NOMO-1 (cell line): ENCODE data around the gene OR2H1.
A peak's percentile ranks its signal among the peaks of the same experiment; 100 is the strongest.
"Not testable (repeated sequence)": the region's sequence is repeated elsewhere in the genome, so short reads cannot be mapped to it uniquely, and the experiment has no call there.

Source experiments
- DNase-seq, 2 experiments: peaks; one replicate each; lab custom pipeline; 2025; ENCODE audit not compliant: unreplicated experiment in 2 of 2; lab: John Stamatoyannopoulos, UW

Gene OR2H1

DNA sequence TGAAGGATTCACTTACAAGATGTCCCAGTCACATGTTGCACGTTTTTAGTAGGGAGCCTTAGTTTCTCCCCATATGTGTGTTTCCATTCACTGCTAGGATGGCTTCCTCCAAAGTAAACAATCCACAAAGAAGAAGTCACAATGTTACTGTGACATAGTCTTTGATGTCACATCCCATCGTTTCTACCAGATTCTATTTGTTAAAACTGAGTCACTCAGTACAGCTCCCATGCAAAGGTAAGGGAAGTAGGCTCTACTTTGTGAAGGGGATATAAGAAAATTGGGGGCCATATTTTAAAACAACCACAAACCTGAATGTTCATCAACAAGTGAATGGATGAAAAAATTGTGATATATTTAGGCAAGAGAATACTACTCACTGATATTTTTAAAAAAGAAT is at the start of gene OR2H1, which contains the start of gene OR11A1:
Gene OR2H1 (plus strand): TSS at position 185 of the 400 bp plus-strand sequence. CDS start 4,615 bp downstream, outside the sequence.
Gene OR11A1 (minus strand): TSS at position 101 of the 400 bp plus-strand sequence. CDS start 29,430 bp downstream, outside the sequence.
- no peak for DNase-seq

DNA sequence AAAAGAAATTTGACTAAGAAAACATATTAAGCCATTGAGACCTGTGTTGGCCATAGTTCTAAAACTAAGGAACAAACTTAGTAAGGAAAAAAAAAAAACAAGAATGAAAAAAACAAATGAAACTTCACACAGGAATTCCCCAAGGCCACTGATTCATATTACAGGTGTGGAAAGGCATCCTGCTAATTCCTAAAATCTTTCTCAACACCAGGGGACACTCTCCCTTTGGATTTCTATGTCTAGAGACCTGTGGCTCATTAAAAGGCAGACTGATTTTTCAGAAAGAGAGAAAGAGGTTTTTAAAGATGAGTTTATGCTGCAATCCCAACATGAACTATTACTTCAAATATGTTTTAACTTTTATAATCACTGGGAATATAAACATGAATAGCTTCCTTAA is 42.4 kb upstream of the OR2H1 start, which contains the start of gene OR12D1:
Gene OR12D1 (plus strand): TSS at position 341 of the 400 bp plus-strand sequence.
- no peak for DNase-seq

DNA sequence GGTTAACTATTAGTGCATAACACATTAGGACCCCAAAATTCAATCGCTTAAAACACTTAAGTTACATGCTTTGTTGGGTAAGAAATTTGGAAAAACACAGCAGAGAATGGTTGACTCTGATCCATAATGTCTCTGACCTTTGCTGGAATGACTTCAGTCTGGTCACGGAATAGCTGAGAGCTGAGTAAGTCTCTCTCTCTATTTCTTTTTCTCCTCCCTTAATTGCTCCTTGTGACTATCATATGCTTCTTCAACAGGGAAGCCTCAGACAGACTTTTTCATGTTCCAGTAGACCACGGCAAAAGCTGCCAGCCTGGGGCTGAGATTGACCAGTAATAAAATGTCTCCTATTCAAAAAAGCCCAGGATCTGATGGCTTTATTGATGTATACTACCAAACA is 37.4 kb upstream of the OR2H1 start:
- DNase-seq, result no peak

DNA sequence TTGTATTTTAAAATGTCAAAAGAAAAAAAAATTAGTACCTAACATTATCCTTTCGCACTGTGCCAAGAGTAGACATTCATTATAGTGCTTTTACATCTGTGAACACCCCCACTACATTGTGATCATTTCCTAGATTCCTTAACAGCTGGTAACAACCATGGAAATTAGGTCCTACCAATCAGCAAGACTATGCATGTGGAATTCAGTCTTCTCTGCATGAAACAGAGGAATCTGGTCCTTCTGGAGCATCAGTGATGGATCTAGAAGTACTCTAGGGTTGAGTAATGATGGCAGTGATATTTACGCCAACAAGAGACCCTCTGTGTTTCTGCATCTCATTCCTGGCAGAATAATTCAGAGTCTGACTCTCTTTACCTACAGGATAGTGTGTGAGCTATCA is 32.8 kb upstream of the OR2H1 start:
- no peak for DNase-seq

DNA sequence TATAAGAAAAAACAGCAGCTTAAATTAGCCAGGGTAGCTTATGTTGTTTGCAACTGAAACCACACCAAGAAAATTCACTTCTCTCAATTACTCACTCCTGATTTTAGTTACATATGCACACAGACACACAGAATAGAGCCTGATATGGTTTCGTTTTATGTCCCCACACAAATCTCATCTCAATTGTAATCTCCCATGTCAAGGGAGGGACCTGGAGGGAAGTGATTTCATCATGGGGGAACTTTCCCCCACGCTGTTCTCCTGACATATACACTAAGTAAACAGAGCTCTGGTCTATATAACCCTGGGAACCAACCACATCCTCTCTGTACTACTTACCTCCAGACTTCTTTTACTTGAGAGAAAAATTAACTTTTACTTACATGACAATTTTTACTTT is 32.4 kb upstream of the OR2H1 start:
- DNase-seq, result no peak

DNA sequence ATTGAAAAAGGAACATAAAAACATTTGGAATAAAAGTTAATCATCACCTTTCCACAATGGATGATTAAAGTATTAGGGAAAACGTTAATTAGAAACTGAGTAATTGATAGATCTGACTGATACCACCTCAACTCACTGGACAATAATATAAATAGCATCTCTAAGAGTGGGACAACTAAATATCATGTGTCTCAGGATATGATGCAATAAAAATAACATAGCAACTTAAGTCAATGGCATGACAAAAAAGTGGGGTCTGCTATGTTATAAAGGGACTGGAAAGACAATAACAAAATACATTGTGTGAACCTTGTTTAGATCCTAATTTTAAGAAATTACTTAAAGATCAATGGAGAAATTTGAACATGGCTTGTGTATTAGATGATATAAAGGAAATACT is 31.9 kb upstream of the OR2H1 start:
- DNase-seq, result no peak

DNA sequence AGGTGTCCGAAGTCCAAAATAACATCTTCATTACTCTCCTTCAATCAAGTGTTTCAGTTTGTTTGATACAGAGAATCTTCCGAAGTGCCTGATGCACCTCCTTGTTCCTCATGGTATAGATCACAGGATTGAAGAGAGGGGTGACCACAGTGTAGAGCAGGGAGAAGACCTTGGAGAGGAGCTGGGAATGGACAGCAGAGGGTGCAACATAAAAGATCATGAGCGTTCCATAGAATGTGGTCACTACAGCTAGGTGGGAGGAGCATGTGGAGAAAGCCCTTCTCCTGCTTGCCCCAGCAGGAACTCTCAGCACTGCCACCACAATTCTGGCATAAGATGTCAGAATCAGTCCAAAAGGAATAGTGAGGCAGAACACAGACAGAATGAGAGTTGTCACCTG is 30.3 kb upstream of the OR2H1 start:
- DNase-seq, result no peak

DNA sequence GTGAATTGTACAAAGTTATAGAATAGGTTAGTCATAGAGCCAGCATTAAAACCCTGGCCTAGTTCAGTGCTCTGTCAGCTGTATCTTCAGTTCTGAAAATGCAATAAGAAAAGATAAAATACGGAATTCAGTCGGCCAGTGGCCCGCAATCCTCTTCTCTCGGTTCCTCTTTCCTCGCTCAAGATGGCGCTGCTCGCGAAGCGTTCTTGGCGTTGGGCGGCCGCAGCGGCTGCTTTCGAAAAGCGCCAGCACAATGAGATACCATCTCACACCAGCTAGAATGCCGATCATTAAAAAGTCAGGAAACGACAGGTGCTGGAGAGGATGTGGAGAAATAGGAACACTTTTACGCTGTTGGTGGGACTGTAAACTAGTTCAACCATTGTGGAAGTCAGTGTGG is 20.2 kb upstream of the OR2H1 start:
- DNase-seq, result peak in 1 of 2 experiments; percentile 3

DNA sequence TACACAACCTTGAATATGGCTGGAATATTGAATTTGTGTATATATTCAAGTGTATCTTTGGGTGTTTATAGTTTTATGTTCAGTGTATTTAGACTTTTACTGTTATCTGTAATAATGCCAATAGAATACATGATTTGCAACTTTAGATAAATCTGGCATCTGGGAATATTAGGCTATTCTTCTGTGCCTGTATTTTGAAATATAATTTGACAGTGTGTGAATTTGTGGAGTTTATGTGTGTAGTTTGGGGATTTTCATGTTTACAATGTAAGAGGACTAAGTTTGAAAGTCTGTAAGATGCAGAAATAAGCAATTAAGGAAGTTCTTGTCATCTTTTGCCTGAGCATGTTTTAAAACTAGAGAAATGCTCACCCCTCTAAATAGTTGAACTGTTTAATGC is 17.9 kb upstream of the OR2H1 start, which contains the start of gene OR10C1:
Gene OR10C1 (plus strand): TSS at position 301 of the 400 bp plus-strand sequence. CDS start 710 bp downstream, outside the sequence.
- no peak for DNase-seq

DNA sequence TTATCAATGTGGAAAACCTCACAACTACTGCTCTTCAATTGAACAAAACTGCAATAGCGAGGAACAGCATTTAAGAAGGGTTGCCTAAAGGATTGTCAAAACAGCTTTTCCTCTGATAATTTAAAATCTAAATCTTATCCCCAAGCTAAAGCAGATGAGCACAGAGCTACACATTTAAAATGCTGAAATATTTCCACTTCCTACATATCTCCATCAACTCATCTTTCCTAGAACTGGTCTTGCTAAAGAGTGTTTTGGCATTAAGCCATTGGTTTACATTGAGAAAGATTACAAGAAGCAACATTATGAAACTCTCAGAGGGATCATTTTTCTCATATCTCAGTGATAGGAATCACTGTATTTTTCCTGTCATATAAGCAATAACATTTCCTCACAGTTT is 14.2 kb upstream of the OR2H1 start:
- DNase-seq, result no peak

DNA sequence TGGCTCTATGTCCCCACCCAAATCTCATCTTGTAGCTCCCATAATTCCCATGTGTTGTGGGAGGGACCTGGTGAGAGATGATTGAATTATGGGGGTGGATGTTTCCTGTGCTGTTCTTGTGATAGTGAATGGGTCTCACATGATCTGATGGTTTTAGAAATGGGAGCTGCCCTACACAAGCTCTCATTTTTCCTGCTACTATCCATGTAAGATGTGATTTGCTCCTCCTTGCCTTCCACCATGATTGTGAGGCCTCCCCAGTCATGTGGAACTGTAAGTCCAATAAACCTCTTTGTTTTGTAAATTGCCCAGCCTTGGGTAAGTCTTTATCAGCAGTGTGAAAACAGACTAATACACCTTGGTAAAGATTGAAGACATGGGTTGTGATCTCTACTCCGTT is 12.9 kb upstream of the OR2H1 start:
- DNase-seq, result not testable (repeated sequence)

DNA sequence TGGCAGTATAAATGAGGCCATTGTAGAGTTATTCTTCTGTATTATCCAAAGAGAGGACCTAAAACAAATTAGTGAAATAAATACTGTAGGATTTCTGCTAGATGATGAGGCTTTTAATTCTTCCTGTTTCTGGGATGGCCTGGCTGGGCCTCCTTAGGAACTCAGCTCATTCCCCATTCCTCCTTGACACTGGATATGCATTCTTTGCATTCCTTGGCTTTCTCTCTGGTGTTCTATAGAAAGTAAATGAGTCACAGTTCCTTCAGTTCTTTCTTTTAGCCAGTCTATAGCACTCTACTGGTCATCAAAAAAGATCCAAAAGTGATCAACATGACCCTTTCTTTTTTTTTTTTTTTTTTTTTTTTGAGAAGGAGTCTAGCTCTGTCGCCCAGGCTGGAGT is 9.3 kb upstream of the OR2H1 start:
- no peak for DNase-seq

DNA sequence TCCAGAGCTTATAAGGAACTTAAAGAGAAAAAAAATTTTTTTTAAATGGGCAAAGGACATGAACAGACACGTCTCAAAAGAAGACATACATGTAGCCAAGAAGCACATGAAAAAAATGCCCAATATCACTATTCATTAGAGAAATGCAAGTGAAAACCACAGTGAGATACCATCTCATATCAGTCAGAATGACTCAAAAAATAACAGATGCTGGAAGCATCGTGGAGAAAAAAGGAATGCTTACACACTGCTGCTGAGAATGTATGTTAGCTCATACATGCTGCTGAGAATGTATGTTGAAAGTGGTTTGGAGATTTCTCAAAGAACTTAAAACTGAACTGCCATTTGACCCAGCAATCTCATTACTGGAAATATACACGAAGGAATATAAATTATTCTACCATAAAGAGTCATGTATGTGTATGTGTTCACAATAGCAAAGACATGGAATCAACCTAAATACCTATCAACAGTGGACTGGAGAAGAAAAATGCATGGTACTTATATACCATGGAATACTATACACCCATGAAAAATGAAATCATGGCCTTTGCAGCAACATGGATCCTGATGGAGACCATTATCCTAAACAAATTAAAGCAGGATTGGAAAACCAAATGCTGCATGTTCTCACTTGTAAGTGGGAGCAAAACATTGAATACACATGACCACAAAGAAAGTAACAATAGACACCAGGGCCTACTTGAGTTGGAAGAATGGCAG is 5.3 kb upstream of the OR2H1 start:
- DNase-seq, result no peak

DNA sequence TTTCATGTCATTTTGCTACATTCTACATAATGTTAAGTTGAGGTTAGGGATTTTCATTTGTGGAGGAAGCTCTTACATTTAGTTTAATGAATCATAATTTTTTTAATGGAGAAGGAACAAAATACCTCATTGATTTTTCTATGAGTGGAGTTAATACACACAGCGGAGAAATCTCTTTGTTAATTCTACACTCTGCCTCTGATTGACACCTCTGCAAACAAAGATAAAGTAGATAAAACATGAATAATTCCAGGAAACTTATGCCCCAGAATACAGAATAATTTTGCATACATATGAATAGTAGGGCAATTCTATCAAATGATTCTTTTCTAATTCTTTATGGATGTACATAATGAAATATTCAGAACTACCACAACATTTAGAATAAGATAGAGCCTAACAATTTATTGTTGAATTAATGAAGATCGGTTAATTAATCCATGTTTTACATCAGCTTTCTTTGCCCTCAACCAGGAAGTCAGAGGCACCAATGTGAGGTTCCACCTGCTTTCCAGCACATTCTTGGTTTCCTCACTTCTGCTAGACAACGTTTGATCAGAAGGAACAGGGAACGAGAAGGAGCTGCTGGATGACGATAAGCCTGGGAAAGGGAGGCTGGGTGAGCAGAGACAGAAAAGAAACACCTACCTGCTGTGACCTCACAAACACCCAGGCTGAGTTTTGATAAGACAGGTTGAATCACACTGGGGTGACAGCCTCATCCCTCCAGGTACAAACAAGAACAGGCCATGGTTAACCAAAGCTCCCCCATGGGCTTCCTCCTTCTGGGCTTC is 4.3 kb downstream of the OR2H1 start:
- DNase-seq, result no peak

DNA sequence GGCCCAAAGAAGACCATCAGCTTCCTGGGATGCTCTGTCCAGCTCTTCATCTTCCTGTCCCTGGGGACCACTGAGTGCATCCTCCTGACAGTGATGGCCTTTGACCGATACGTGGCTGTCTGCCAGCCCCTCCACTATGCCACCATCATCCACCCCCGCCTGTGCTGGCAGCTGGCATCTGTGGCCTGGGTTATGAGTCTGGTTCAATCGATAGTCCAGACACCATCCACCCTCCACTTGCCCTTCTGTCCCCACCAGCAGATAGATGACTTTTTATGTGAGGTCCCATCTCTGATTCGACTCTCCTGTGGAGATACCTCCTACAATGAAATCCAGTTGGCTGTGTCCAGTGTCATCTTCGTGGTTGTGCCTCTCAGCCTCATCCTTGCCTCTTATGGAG is 5.1 kb downstream of the OR2H1 start:
- no peak for DNase-seq

DNA sequence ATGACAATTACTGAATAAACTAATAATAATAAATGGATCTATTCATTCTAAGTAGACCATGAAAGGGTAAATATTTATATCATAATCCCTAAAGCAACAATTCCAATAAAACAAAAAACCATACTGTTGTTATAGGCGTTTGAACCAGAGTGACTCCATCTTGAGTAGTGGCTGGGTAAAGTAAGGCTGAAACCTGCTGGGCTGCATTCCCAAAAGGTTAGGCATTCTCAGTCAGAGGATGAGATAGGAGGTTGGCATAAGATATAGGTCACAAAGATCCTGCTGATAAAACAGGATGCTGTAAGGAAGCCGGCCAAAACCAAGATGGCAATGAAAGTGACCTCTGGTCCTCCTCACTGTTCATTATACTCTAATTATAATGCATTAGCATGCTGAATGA is 8.3 kb downstream of the OR2H1 start:
- DNase-seq, result no peak

DNA sequence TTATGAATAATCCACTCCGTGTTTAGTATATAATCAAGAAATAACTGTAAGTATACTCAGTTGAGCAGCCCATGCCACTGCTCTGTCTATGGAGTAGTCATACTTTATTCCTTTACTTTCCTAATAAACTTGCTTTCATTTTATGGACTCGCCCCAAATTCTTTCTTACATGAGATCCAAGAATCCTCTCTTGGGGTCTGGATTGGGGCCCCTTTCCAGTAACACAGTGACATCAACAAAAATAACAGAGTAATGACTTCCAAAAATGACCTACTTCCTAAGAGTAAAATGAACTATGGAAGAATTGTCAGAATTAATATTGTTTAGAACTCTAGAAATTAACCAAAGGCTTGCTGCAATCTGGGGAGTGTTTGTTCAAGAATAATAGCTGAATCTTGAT is 8.8 kb downstream of the OR2H1 start:
- DNase-seq, result no peak

DNA sequence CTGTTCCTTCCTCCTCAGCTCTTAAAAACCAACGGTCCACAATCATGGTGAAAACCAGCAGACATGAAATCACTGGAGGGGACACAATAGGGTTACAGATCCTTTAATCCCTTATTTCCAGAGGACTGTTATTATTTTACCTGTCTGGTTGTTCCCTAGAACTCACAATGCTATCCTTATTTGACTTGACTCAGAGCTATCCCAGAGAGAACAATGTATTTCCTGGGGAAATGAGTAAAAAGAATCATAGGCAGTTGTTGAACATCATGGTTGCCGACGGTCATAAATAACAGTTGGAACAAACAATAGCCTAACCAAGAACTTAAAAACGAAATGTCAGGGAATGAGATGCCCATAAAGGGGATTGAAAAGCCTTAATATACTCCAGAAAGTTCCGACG is 9.3 kb downstream of the OR2H1 start:
- no peak for DNase-seq

DNA sequence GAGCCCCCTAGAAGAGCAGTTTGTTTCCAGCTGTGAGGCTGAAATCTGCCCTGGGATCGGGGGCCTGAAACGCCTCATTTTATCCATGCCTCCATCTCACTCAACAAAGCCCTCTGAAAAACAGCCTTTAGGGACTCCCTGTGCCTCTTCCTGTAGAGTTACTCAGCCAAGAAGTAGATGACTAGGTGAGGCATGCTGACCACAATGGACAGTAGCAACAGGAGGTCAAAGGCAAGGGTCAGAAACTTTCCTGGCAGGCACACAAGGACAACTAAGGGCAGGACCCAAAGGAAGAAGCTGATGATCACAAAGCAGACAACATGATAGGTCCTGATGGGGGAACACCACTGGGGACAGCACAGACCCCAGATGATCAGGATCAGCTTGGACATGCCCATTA is 18.0 kb downstream of the OR2H1 start:
- DNase-seq, result no peak

DNA sequence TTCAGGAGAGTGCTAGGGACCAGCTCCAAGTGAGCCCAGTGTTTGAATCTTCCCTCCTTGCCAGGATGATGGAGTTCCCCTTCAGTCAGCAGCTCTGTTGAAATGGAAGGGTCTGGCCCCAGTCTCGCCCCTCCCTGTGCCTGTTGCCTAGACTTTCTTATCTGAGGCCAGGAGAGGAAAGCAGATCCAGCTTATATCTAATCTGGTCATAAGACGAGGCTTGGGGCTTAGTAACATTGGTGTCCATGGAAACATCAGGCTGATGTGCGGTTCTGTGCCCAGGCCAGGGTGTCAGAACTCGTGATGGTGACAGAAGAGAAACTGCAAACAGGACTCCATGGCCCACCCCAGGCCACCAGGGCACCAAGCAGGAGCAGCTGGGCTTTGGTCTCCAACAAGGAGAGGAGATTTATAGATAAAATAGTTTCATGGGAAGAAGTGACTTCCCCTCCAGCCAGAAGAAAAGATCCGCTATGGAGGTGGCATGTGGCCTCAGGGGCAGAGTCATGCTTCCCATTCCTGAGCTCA is 21.0 kb downstream of the OR2H1 start:
- no peak for DNase-seq

DNA sequence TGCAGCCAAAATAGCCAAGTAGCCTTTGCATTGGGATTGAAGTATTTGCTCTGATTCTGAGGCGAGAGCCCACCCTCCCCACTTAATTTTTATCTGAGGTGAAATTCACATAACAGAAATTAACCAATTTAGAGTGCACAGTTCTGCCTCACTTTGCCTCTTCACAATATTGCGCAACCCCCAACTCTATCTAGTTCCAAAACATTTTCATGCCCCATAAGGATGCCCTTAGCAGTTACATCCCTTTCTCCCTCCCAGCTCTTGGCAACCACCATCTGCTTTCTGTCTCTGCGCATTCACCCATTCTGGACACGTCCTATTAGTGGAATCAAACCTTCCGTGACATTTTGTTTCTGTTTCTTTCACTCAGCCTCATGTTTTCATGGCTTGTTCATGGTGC is 21.8 kb downstream of the OR2H1 start:
- no peak for DNase-seq

DNA sequence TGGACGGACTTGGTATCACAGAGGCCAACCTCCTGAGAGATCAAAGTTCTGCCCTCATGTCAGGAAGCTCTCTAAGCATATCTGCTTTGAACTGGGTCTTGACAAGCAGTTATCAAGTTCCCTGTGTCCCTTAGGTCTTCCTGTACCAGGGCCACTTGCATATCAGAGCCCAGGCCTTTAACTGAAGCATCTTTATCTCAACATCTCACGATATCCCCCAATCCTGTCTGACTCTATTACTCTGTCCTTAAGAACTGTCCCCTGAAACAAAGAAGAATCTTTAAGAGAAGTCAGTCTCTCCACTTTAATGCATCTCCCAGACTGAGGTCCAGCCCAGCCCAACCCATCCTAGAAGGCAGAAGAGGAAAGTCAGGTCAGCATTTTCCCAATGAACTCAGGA is 22.6 kb downstream of the OR2H1 start:
- DNase-seq, result no peak
